Daoy (cell line): Measurements from ENCODE around the gene TLL2. TPM values are rescaled to one million over a fixed set of nuclear protein-coding genes. Genes with fewer than 3 reads are reported as not detected.

Experiments used
- DNase-seq: peaks from one replicate; pipeline ENCODE4 v3.0.0-alpha.2; 2015; ENCODE audit warnings: low read depth
- total RNA-seq: library from RNA; depleted of rRNA; stranded (reverse); fragments of >200 nt; shearing (Covaris generic); gene quantifications from 2 replicates; pipeline ENCODE4 v1.2.3, GENCODE V29; 2014; rRNA removed

The TLL2 gene
- total RNA-seq, 1 experiment from 2014 or later, result 0.29 TPM

DNA sequence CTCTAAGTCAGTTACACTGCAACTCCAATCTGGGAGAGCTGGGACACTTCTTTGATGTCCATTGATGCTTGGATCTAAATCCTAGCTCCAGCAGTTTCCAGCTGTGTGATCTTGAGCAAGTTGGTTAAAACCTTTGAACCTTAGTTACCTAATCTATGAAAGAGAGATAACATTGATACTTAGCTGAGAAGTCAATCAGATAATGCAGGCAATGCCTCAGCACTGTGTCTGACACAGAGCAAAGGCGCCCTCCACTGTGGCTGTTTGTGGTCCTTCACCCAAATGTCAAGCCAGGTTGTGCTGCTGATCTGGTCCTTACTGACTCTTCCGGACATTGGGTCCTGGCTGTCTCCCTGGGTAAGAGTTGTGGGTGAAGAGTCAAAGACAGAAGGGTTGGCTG lies 189.3 kb downstream of the TLL2 start:
- DNase-seq, result no peak

GRCh38 chr10:96322275-96322674 lies 191.5 kb downstream of the TLL2 start:
- no peak for DNase-seq

- no peak for DNase-seq
Measured at GRCh38 chr10:96321822-96322221, 191.9 kb downstream of the TLL2 start.

DNA sequence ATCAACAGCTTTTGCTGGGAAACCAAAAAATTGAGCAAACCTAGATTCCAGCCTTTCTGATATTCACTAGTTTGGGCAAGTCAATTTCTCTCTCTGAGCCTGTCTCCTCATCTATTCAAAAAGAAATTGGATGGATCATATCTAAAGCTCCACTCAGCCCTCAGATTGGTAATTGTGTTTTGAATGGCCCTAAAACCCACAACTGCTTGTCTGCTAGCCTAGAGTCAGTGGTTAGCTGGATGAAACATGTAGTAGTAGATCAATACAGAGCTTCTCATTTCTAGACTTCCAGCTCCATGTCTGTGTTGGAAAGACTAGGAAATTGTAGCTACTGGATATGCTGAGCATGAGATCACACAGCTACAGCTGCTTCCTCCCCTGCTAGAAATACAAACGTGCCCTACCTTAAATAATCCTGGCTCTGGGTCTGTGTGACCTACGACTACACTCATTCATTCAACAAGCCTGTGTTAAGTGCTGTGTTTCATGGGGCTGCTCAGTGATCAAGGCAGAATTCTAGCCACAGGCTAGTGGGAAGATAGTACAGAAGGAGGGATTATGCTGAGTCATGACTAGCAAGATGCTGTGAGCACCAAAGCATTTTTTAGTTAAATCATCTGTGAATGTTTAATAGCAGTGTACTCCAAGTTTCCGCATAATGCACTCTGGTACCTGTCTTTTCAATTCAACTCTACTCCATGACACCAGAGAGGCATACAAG lies 193.8 kb downstream of the TLL2 start:
- no peak for DNase-seq

- no peak for DNase-seq
Measured at GRCh38 chr10:96317067-96317833, 196.5 kb downstream of the TLL2 start.

Other genes with a start within 250 kb of the TLL2 start
- not detected in 2 replicates for gene BLNK, start 242.4 kb downstream of the TLL2 start, total RNA-seq
- not detected in 2 replicates for gene DNTT, start 209.5 kb downstream of the TLL2 start, total RNA-seq
- gene OPALIN, start 154.9 kb downstream of the TLL2 start, total RNA-seq, result not detected in 2 replicates
- gene TM9SF3, start 73.1 kb upstream of the TLL2 start, total RNA-seq, result 74.1 and 107 TPM in 2 replicates
- 2.1 and 2.7 TPM in 2 replicates for gene PIK3AP1, start 206.6 kb upstream of the TLL2 start, total RNA-seq